GM12878 (cell line): ENCODE results near the gene BATF. TPM values are rescaled to one million over a fixed set of nuclear protein-coding genes. Genes with fewer than 3 reads are reported as not detected.

ENCODE experiments used
- ATAC-seq: fragments of 200-7000 bp; cut with Tn5 transposase; 3 replicates; pipeline ENCODE4 v1.9.1; 2020; ENCODE audit warnings: mild to moderate bottlenecking, moderate library complexity
- BruUV-seq: library from RNA; stranded (reverse); fragments of 400-500 nt; replicated peaks from 2 replicates; lab custom pipeline; 2021; lab: Mats Ljungman, UMichigan
- CTCF ChIA-PET: fragments of 300-600 bp; sonication (Branson Sonifier 250); formaldehyde crosslinking; extraction: SDS; loops from one replicate; lab custom pipeline; 2021; ENCODE audit warnings: inconsistent platforms; lab: Yijun Ruan, JAX
- POLR2A ChIA-PET: fragments of 350-600 bp; formaldehyde crosslinking; extraction: SDS; loops from one replicate; lab custom pipeline; 2021; ENCODE audit warnings: inconsistent platforms; lab: Charles Lee
- RAD21 ChIA-PET: fragments of 300-600 bp; sonication (Branson Sonifier 250); formaldehyde crosslinking; loops from one replicate; lab custom pipeline; 2023; ENCODE audit warnings: antibody characterized with exemption; ENCODE audit not compliant: unreplicated experiment; lab: Charles Lee
- SMC1A ChIA-PET: fragments of 300-600 bp; sonication (Branson Sonifier 250); formaldehyde crosslinking; loops from one replicate; lab custom pipeline; 2023; ENCODE audit not compliant: unreplicated experiment, uncharacterized antibody; lab: Charles Lee
- DNase-seq: peaks from one replicate; pipeline ENCODE4 v3.0.0-alpha.2; 2011; ENCODE audit warnings: low read depth, low spot score
- FAIRE-seq: peaks from 3 replicates; lab custom pipeline; 2011; peaks lifted over from hg19 to GRCh38; lab: Jason Lieb, UNC
- H2AFZ ChIP-seq: 2 replicates; pipeline ENCODE4 v1.6.0; 2011; ENCODE audit warnings: low read depth, low read length, control low read depth; ENCODE audit not compliant: control insufficient read depth
- H3K27ac ChIP-seq: 2 replicates; pipeline ENCODE4 v1.5.1; 2011; ENCODE audit warnings: control low read depth; ENCODE audit not compliant: control insufficient read depth, insufficient read depth
- H3K27me3 ChIP-seq, 2 experiments: replicated peaks in 1 of 2; 2 replicates each; pipeline versions ENCODE4 v1.6.0 to v1.6.1; 2011; ENCODE audit warnings: low read length in 1 of 2; ENCODE audit not compliant: control insufficient read depth in 2 of 2, insufficient read depth in 2 of 2
- H3K36me3 ChIP-seq, 2 experiments: 2 replicates each; pipeline ENCODE4 v1.5.1; 2011; ENCODE audit warnings: low read length in 1 of 2; ENCODE audit not compliant: control insufficient read depth in 2 of 2, insufficient read depth in 2 of 2
- H3K4me1 ChIP-seq: 2 replicates; pipeline ENCODE4 v1.6.1; 2011; ENCODE audit warnings: mild to moderate bottlenecking, low read length, moderate library complexity, mixed read lengths; ENCODE audit not compliant: control insufficient read depth, insufficient read depth
- H3K4me2 ChIP-seq: 2 replicates; pipeline ENCODE4 v1.6.0; 2011; ENCODE audit warnings: control low read depth; ENCODE audit not compliant: control insufficient read depth, insufficient read depth
- H3K4me3 ChIP-seq: fragments of 200-600 bp; sonication (generic); 2 replicates; pipeline ENCODE4 v1.5.1; 2016
- H3K79me2 ChIP-seq: 2 replicates; pipeline ENCODE4 v1.6.0; 2011; ENCODE audit warnings: low read length; ENCODE audit not compliant: control insufficient read depth, insufficient read depth
- H3K9ac ChIP-seq: 2 replicates; pipeline ENCODE4 v1.8.0; 2011; ENCODE audit warnings: low read length, control low read depth, mixed read lengths; ENCODE audit not compliant: control insufficient read depth, insufficient read depth
- H3K9me3 ChIP-seq: replicated peaks from 3 replicates; pipeline ENCODE4 v1.5.1; 2011; ENCODE audit warnings: mild to moderate bottlenecking, low read length; ENCODE audit not compliant: control insufficient read depth, insufficient read depth
- H4K20me1 ChIP-seq: 2 replicates; pipeline ENCODE4 v1.6.0; 2011; ENCODE audit not compliant: control insufficient read depth, insufficient read depth
- BHLHE40 ChIP-seq, 2 experiments: fragments of 450-650 bp in 1 of 2; IDR thresholded peaks; 2 replicates each; pipeline ENCODE4 v1.6.1; 2011 to 2017; ENCODE audit warnings: low read depth in 2 of 2, borderline replicate concordance in 1 of 2, improper control_type of control experiment in 1 of 2, low read length in 1 of 2, mild to moderate bottlenecking in 1 of 2
- BMI1 ChIP-seq: fragments of 450-650 bp; IDR thresholded peaks from 2 replicates; pipeline ENCODE4 v1.6.1; 2016; ENCODE audit warnings: mild to moderate bottlenecking, moderate library complexity, borderline replicate concordance
- CBFB ChIP-seq: IDR thresholded peaks from 2 replicates; pipeline ENCODE4 v1.6.1; 2016; ENCODE audit warnings: antibody characterized with exemption, low read depth
- EZH2 ChIP-seq: IDR thresholded peaks from 2 replicates; pipeline ENCODE4 v1.6.1; 2012; ENCODE audit warnings: low read depth, mild to moderate bottlenecking, control low read depth, inconsistent platforms, low read length, borderline replicate concordance; ENCODE audit not compliant: control insufficient read depth
- FOXM1 ChIP-seq: IDR thresholded peaks from 2 replicates; pipeline ENCODE4 v1.6.1; 2012; ENCODE audit warnings: low read depth, mild to moderate bottlenecking, inconsistent platforms, low read length, moderate library complexity
- IKZF1 ChIP-seq: fragments of 450-650 bp; conservative IDR thresholded peaks from 2 replicates; pipeline ENCODE4 v1.6.1; 2017; ENCODE audit warnings: antibody characterized with exemption, mild to moderate bottlenecking
- KDM1A ChIP-seq: fragments of 200-600 bp; sonication (generic); IDR thresholded peaks from 2 replicates; pipeline ENCODE4 v1.6.1; 2016; ENCODE audit warnings: borderline replicate concordance
- NFYA ChIP-seq: IDR thresholded peaks from 2 replicates; pipeline ENCODE4 v1.6.1; 2011; ENCODE audit warnings: low read depth, mild to moderate bottlenecking, low read length, improper control_type of control experiment, borderline replicate concordance
- NR2F1 ChIP-seq: fragments of 450-650 bp; conservative IDR thresholded peaks from 2 replicates; pipeline ENCODE4 v1.6.1; 2017; ENCODE audit warnings: mild to moderate bottlenecking
- RB1 ChIP-seq: fragments of 450-650 bp; formaldehyde crosslinking; IDR thresholded peaks from 2 replicates; pipeline ENCODE4 v1.6.1; 2017; ENCODE audit warnings: mild to moderate bottlenecking, borderline replicate concordance
- SIN3A ChIP-seq: IDR thresholded peaks from 2 replicates; pipeline ENCODE4 v1.6.1; 2012; ENCODE audit warnings: low read depth, low read length, improper control_type of control experiment
- SMARCA5 ChIP-seq: fragments of 450-650 bp; IDR thresholded peaks from 2 replicates; pipeline ENCODE4 v1.6.1; 2017; ENCODE audit warnings: mild to moderate bottlenecking
- SMC3 ChIP-seq: IDR thresholded peaks from 2 replicates; pipeline ENCODE4 v1.6.1; 2011; ENCODE audit warnings: low read length, improper control_type of control experiment, borderline replicate concordance
- TAF1 ChIP-seq: IDR thresholded peaks from 2 replicates; pipeline ENCODE4 v1.6.1; 2011; ENCODE audit warnings: mild to moderate bottlenecking, low read depth, low read length, borderline replicate concordance
- YBX1 ChIP-seq: fragments of 450-650 bp; IDR thresholded peaks from 2 replicates; pipeline ENCODE4 v1.6.1; 2016; ENCODE audit warnings: antibody characterized with exemption
- ZNF24 ChIP-seq: fragments of 450-650 bp; IDR thresholded peaks from 2 replicates; pipeline ENCODE4 v1.6.1; 2017; ENCODE audit warnings: antibody characterized with exemption, mild to moderate bottlenecking
- ZSCAN29 ChIP-seq: fragments of 450-650 bp; IDR thresholded peaks from 2 replicates; pipeline ENCODE4 v1.6.1; 2017; ENCODE audit warnings: mild to moderate bottlenecking, moderate library complexity
- WGBS: methylation state at CpG from one replicate; pipeline ENCODE4 v1.1.6; 2016; ENCODE audit warnings: low lambda C conversion rate; ENCODE audit not compliant: insufficient replicate concordance, insufficient coverage; ENCODE audit errors: missing lambda C conversion rate; 5-methylcytosine and 5-hydroxymethylcytosine counted together
- in situ Hi-C: fragments of 300-500 bp; cut with MboI; formaldehyde crosslinking; loops from 9 replicates; pipeline ENCODE4 v1.14.3; 2018; ENCODE audit warnings: mixed read lengths
- intact Hi-C: fragments of 100-400 bp; cut with micrococcal nuclease; formaldehyde crosslinking; loops from one replicate; pipeline ENCODE4 v1.14.2; 2022; ENCODE audit not compliant: unreplicated experiment
- polyA plus RNA-seq, 11 experiments: library from polyadenylated mRNA; depleted of rRNA in 4 of 11; unstranded in 6 of 11; stranded (reverse) in 5 of 11; fragments of >200 nt; fragmentation: Nextera tagmentation in 4 of 11; fragmentation: Illumina TruSeq in 1 of 11; extraction: Ambion mirVana in 4 of 11; extraction: Trizol in 1 of 11; gene quantifications; 1 replicate in 1 of 11; 2 replicates in 10 of 11; pipeline versions ENCODE4 v1.2.1 to v1.2.3, GENCODE V29; 2011 to 2016; ENCODE audit warnings: inconsistent platforms in 2 of 11, missing spikeins in 2 of 11, low read depth in 1 of 11
- total RNA-seq, 4 experiments: library from RNA; depleted of rRNA in 3 of 4; stranded (reverse); fragments of >200 nt in 3 of 4; fragmentation: Illumina TruSeq in 1 of 4; extraction: Trizol in 1 of 4; gene quantifications; 2 replicates each; pipeline versions ENCODE4 v1.2.1 to v1.2.3, GENCODE V29; 2013 to 2021
- TF ChIP-seq, protein P1 (sequence below): fragments of 450-650 bp; IDR thresholded peaks from 2 replicates; pipeline ENCODE4 v1.6.1; 2017; ENCODE audit warnings: mild to moderate bottlenecking, low read depth, inconsistent platforms; ENCODE audit not compliant: poor library complexity, severe bottlenecking
- TF ChIP-seq, protein P2 (sequence below): IDR thresholded peaks from 2 replicates; pipeline ENCODE4 v1.6.1; 2011; ENCODE audit warnings: low read depth, low read length, improper control_type of control experiment, borderline replicate concordance
- TF ChIP-seq, protein P3 (sequence below): IDR thresholded peaks from 2 replicates; pipeline ENCODE4 v1.6.1; 2012; ENCODE audit warnings: low read depth, low read length, improper control_type of control experiment

BATF gene
- total and polyA plus RNA-seq, 10 of the 15 experiments (the other 5 are each of a cell fraction or from before 2014, with no cell fraction given): 10.0 to 154 (median 103) TPM

DNA sequence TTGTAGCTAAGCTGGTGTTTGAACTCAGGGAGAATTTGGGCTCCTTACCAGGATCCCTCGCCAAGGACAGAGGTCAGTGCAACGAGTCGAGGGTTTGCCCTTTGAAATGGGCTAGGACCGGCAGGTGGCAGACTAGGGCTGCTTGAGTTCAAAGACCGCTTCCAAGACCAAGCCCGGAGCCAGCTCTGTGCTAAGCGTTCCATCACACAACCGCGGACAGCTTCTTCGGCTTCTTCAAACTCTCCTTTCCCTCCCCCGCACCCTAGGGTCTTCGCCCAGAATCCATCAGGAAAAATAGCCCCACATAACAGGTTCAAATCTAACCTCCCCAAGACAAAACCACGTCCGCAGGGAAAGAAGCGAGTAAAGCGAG lies 55.4 kb downstream of the BATF start (continued):
- TF ChIP-seq BMI1: no peak
- TF ChIP-seq FOXM1: 0 out of 2 replicates have a peak, but pooled peaks have one; percentile 38
- peak; percentile 84 for TF ChIP-seq SMC3
- TF ChIP-seq, protein P1, sequence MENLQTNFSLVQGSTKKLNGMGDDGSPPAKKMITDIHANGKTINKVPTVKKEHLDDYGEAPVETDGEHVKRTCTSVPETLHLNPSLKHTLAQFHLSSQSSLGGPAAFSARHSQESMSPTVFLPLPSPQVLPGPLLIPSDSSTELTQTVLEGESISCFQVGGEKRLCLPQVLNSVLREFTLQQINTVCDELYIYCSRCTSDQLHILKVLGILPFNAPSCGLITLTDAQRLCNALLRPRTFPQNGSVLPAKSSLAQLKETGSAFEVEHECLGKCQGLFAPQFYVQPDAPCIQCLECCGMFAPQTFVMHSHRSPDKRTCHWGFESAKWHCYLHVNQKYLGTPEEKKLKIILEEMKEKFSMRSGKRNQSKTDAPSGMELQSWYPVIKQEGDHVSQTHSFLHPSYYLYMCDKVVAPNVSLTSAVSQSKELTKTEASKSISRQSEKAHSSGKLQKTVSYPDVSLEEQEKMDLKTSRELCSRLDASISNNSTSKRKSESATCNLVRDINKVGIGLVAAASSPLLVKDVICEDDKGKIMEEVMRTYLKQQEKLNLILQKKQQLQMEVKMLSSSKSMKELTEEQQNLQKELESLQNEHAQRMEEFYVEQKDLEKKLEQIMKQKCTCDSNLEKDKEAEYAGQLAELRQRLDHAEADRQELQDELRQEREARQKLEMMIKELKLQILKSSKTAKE: peak; percentile 28
- TF ChIP-seq YBX1: no peak
- TF ChIP-seq NR2F1: peak; percentile 82
- TF ChIP-seq ZNF24: no peak
- peak; percentile 92 for TF ChIP-seq SMARCA5

DNA sequence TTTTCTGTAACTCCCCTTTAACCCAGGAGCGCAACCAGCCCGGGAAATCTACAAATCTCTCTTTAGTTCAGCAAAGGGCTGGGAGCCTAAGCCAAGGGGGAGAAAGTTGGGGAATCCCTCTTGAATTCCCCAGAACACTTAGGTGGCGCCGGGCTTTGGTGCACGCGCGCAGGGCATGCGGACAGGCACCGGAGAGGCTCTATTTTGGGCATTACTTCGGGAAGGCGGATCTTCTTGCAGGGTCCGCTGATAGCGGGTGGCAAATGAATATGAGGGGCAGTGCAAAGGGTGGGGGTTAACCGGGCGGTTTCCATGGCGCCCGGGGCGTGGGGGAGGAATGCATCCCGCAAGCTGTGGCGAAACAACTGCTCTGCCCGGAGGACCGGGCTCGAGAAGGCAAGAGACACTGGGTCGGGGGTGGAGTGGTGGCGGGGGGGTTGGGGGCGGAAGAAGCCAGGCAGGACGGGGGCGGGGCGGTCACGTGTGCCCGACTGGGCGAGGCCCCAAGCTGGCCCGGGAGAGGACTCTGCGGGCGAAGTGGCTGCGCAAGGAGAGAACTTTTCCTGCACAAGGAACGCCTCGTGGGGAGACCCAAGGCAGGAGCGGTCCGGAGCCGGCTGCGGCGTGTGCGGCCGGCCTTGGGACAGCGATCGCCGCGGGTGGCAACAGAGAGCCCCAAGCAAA lies 56.0 kb downstream of the BATF start, which contains the start of gene FLVCR2:
TSS of gene FLVCR2 (plus strand) at position 519 of the 684 bp plus-strand sequence. CDS start 353 bp downstream, outside the sequence.
- Histone ChIP-seq H3K27me3 (no peaks in the 10 kb centered on the region), H3K9ac (peak within 1 kb of the TSS; percentile 49; the same call in 1 of the 2 replicates), H3K27ac (peak within 1 kb of the TSS; percentile 40; the same call in 1 of the 2 replicates), H3K36me3 (no peaks in the 10 kb centered on the region), H4K20me1 (no peaks in the 10 kb centered on the region), H3K79me2 (no peaks in the 10 kb centered on the region), H3K4me2 (peak within 1 kb of the TSS; percentile 96), H3K4me3 (peak within 1 kb of the TSS; percentile 74), H3K4me1 (peaks cover 7% of the 10 kb centered on the region; the same call in 1 of the 2 replicates), H2AFZ (peak within 1 kb of the TSS; percentile 72), H3K9me3 (no peaks in the 10 kb centered on the region)
- DNase-seq: no peak
- peak; percentile 74 for ATAC-seq
- SMC1A ChIA-PET: interaction anchor here (0.8 to 12.4 kb wide), 28 partner anchors 9 to 401 kb away, joined by 3 to 375 read pairs (median 8); partner anchors contain the start of genes BATF, ERG28 and TTLL5
- intact Hi-C loops (loop anchor here (10.0 kb wide), 1 partner anchor 407 kb away; the partner anchor contains the start of genes IFT43 and TGFB3), in situ Hi-C loops (loop anchor here (5.0 to 10.0 kb wide), 2 partner anchors 74 to 407 kb away; partner anchors contain the start of genes IFT43 and TGFB3)
- RAD21 ChIA-PET: interaction anchor here (1.0 to 7.3 kb wide), 22 partner anchors 9 to 407 kb away, joined by 3 to 320 read pairs (median 6); partner anchors contain the start of genes ERG28, IFT43 and TTLL5
- POLR2A ChIA-PET: interaction anchor here (0.6 to 2.5 kb wide), 11 partner anchors 24 to 82 kb away, joined by 3 to 12 read pairs (median 4); partner anchors contain the start of genes ERG28 and TTLL5
- CTCF ChIA-PET: interaction anchor here (0.6 to 14.9 kb wide), 45 partner anchors 9 to 404 kb away, joined by 3 to 578 read pairs (median 7); partner anchors contain the start of genes BATF, ERG28, TGFB3 and TTLL5
- WGBS: 12% methylated on average over 42 of the region's 49 CpGs
- no TSS peak for BruUV-seq
- FAIRE-seq: no peak
- TF ChIP-seq TAF1 (no peak), NFYA (no peak), BHLHE40 (IDR thresholded peaks at IDR 0.05; ENCODE audit: borderline replicate concordance in 1 of 2, low read depth in 2 of 2, low read length in 1 of 2) (peak; percentile 6 to 60; a peak in 2 of 4 replicates), EZH2 (no peak), KDM1A (no peak), CBFB (no peak), SIN3A (no peak), RB1 (peak; percentile 35; the same call in 1 of the 2 replicates), ZSCAN29 (no peak), IKZF1 (0 out of 2 replicates have a peak, but pooled peaks have one; percentile 47)
- TF ChIP-seq, protein P2, sequence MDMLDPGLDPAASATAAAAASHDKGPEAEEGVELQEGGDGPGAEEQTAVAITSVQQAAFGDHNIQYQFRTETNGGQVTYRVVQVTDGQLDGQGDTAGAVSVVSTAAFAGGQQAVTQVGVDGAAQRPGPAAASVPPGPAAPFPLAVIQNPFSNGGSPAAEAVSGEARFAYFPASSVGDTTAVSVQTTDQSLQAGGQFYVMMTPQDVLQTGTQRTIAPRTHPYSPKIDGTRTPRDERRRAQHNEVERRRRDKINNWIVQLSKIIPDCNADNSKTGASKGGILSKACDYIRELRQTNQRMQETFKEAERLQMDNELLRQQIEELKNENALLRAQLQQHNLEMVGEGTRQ: peak; percentile 32
- TF ChIP-seq, protein P3, sequence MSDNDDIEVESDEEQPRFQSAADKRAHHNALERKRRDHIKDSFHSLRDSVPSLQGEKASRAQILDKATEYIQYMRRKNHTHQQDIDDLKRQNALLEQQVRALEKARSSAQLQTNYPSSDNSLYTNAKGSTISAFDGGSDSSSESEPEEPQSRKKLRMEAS: no peak
